ENCODE data around the gene ZNF560.
A peak's percentile ranks its signal among the peaks of the same experiment; 100 is the strongest.
"Not testable (repeated sequence)": the region's sequence is repeated elsewhere in the genome, so short reads cannot be mapped to it uniquely, and the experiment has no call there.

Gene ZNF560

DNA sequence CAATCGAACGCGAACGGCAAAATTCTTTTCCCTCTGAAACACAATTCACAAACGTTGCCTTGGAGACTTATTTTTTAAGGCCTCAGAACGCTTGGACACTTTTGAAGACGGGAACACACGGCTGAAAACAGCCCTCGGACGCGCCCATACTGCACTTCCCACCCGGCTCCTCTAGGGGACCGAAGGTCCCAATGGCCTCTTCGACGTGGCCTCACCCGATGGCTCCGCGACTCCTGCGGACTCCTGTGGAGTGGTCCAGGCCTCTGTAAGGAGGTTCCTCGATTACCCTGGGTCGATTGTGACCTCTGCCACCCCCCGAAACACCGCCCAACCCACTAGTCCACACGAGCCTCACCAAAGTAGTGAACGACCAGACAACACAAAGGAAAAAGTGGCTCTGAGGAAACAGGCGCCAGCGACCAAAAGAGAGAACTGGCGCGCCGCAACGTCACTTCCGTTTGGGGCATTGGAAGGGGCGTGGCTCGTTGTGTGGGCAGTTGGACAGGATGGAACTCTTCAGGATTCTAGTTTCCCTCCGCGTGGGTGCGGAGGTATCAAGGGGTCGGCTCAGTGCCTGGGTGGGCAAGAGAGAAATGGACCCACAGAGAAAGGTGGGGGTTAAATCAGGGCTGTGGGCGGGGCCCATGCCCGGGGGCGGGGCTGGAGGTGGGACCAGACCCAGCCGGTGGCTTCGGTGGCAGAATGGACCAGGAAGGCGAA lies at the start of gene ZNF560:
TSS of gene ZNF560 (minus strand) at position 434 of the 720 bp plus-strand sequence. CDS start 23,303 bp downstream, outside the sequence.
- Histone ChIP-seq H3K4me1 (ENCODE audit: control insufficient read depth in 1 of 2, insufficient read depth in 2 of 2, low read length in 2 of 2) (no peaks in the 10 kb centered on the region), H3K4me3 (ENCODE audit: low read depth in 1 of 2, low read length in 2 of 2) (peak within 1 kb of the TSS in 1 of 2 donors; percentile 49), H3K27me3 (ENCODE audit: low read depth, low read length) (no peaks in the 10 kb centered on the region), H3K36me3 (ENCODE audit: control insufficient read depth in 1 of 2, insufficient read depth in 2 of 2, low read length in 2 of 2) (no peaks in the 10 kb centered on the region), H3K27ac (ENCODE audit: low read length) (no peak within 1 kb of the TSS), H3K9me3 (ENCODE audit: control insufficient read depth in 1 of 2, low read length in 2 of 2) (peaks cover 13 to 48% of the 10 kb centered on the region in 2 donors)

- Histone ChIP-seq H3K4me3 (ENCODE audit: low read depth in 1 of 2, low read length in 2 of 2) (peak overlapping the region in 1 of 2 donors; percentile 19), H3K27ac (ENCODE audit: low read length) (no peak overlapping the region), H3K36me3 (ENCODE audit: control insufficient read depth in 1 of 2, insufficient read depth in 2 of 2, low read length in 2 of 2) (no peaks in the 10 kb centered on the region), H3K9me3 (ENCODE audit: control insufficient read depth in 1 of 2, low read length in 2 of 2) (peaks cover 0 to 18% of the 10 kb centered on the region in 2 donors), H3K27me3 (ENCODE audit: low read depth, low read length) (no peaks in the 10 kb centered on the region), H3K4me1 (ENCODE audit: control insufficient read depth in 1 of 2, insufficient read depth in 2 of 2, low read length in 2 of 2) (no peaks in the 10 kb centered on the region)
These were observed 49.5 kb upstream of the ZNF560 start for GRCh38 chr19:9547870-9548269.

GRCh38 chr19:9541281-9541680 lies 42.9 kb upstream of the ZNF560 start:
- H3K9me3 ChIP-seq (ENCODE audit: control insufficient read depth in 1 of 2, low read length in 2 of 2); H3K4me3 ChIP-seq (ENCODE audit: low read depth in 1 of 2, low read length in 2 of 2); H3K27me3 ChIP-seq (ENCODE audit: low read depth, low read length); H3K36me3 ChIP-seq (ENCODE audit: control insufficient read depth in 1 of 2, insufficient read depth in 2 of 2, low read length in 2 of 2); H3K27ac ChIP-seq (ENCODE audit: low read length): not testable (repeated sequence)
- H3K4me1 ChIP-seq (ENCODE audit: control insufficient read depth in 1 of 2, insufficient read depth in 2 of 2, low read length in 2 of 2) = peaks cover 0 to 14% of the 10 kb centered on the region in 2 donors

- not testable (repeated sequence) for H3K27me3 ChIP-seq (ENCODE audit: low read depth, low read length); H3K27ac ChIP-seq (ENCODE audit: low read length)
- Histone ChIP-seq H3K36me3 (ENCODE audit: control insufficient read depth in 1 of 2, insufficient read depth in 2 of 2, low read length in 2 of 2) (peaks cover 11 to 18% of the 10 kb centered on the region in 2 donors), H3K9me3 (ENCODE audit: control insufficient read depth in 1 of 2, low read length in 2 of 2) (peaks cover under 1 to 16% of the 10 kb centered on the region in 2 donors), H3K4me1 (ENCODE audit: control insufficient read depth in 1 of 2, insufficient read depth in 2 of 2, low read length in 2 of 2) (peaks cover 0 to 14% of the 10 kb centered on the region in 2 donors), H3K4me3 (ENCODE audit: low read depth in 1 of 2, low read length in 2 of 2) (peak overlapping the region in 1 of 2 donors; percentile 25)
These were observed 41.5 kb upstream of the ZNF560 start for GRCh38 chr19:9539921-9540320.

- H3K27ac ChIP-seq (ENCODE audit: low read length) = peak overlapping the region; percentile 89
- H3K9me3 ChIP-seq (ENCODE audit: control insufficient read depth in 1 of 2, low read length in 2 of 2) = peaks cover 4 to 21% of the 10 kb centered on the region in 2 donors
- not testable (repeated sequence) for H3K27me3 ChIP-seq (ENCODE audit: low read depth, low read length)
- peaks cover 14 to 25% of the 10 kb centered on the region in 2 donors for H3K36me3 ChIP-seq (ENCODE audit: control insufficient read depth in 1 of 2, insufficient read depth in 2 of 2, low read length in 2 of 2)
- H3K4me1 ChIP-seq (ENCODE audit: control insufficient read depth in 1 of 2, insufficient read depth in 2 of 2, low read length in 2 of 2) = peaks cover 0 to 14% of the 10 kb centered on the region in 2 donors
- peak overlapping the region; percentile 87 to 95 for H3K4me3 ChIP-seq (ENCODE audit: low read depth in 1 of 2, low read length in 2 of 2)
These were observed 40.8 kb upstream of the ZNF560 start for GRCh38 chr19:9539201-9539600.

GRCh38 chr19:9538183-9539058 lies 40.0 kb upstream of the ZNF560 start, which contains the start of gene ZNF426:
ZNF426 (minus strand) TSS chr19:9538645; CDS start chr19:9536232, 2,413 bp downstream.
- Histone ChIP-seq H3K36me3 (ENCODE audit: control insufficient read depth in 1 of 2, insufficient read depth in 2 of 2, low read length in 2 of 2) (peaks cover 22 to 33% of the 10 kb centered on the region in 2 donors), H3K4me1 (ENCODE audit: control insufficient read depth in 1 of 2, insufficient read depth in 2 of 2, low read length in 2 of 2) (peaks cover 0 to 14% of the 10 kb centered on the region in 2 donors), H3K4me3 (ENCODE audit: low read depth in 1 of 2, low read length in 2 of 2) (peak within 1 kb of the TSS; percentile 87 to 95), H3K27me3 (ENCODE audit: low read depth, low read length) (no peaks in the 10 kb centered on the region), H3K27ac (ENCODE audit: low read length) (peak within 1 kb of the TSS; percentile 89), H3K9me3 (ENCODE audit: control insufficient read depth in 1 of 2, low read length in 2 of 2) (peaks cover 9 to 28% of the 10 kb centered on the region in 2 donors)

DNA sequence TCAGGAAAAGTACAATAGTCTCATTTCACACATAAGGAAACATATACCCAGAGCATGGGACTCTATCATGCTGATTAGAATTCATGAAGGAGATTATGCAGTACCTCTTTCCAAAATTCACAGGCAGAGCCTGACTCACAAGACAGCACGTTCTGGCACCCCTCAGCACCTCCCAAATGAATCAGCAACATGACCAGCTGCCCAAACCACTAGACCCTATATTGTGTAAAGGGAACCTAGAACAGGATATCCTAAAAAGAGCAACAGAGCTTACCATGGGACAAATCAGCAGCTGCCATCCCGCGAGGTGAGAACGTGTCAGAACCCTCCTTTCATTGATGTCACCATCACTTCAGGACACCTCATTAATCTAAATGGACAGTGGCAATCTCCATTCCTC lies 37.5 kb upstream of the ZNF560 start:
- Histone ChIP-seq H3K27me3 (ENCODE audit: low read depth, low read length) (no peaks in the 10 kb centered on the region), H3K4me3 (ENCODE audit: low read depth in 1 of 2, low read length in 2 of 2) (peak overlapping the region in 1 of 2 donors; percentile 57), H3K27ac (ENCODE audit: low read length) (no peak overlapping the region), H3K36me3 (ENCODE audit: control insufficient read depth in 1 of 2, insufficient read depth in 2 of 2, low read length in 2 of 2) (peaks cover 44 to 58% of the 10 kb centered on the region in 2 donors), H3K9me3 (ENCODE audit: control insufficient read depth in 1 of 2, low read length in 2 of 2) (peaks cover 27 to 53% of the 10 kb centered on the region in 2 donors), H3K4me1 (ENCODE audit: control insufficient read depth in 1 of 2, insufficient read depth in 2 of 2, low read length in 2 of 2) (peaks cover 0 to 14% of the 10 kb centered on the region in 2 donors)

- H3K27ac ChIP-seq (ENCODE audit: low read length) = no peak overlapping the region
- peak overlapping the region in 1 of 2 donors; percentile 57 for H3K4me3 ChIP-seq (ENCODE audit: low read depth in 1 of 2, low read length in 2 of 2)
- H3K4me1 ChIP-seq (ENCODE audit: control insufficient read depth in 1 of 2, insufficient read depth in 2 of 2, low read length in 2 of 2) = no peaks in the 10 kb centered on the region
- H3K27me3 ChIP-seq (ENCODE audit: low read depth, low read length) = no peaks in the 10 kb centered on the region
- peaks cover 78 to 98% of the 10 kb centered on the region in 2 donors for H3K36me3 ChIP-seq (ENCODE audit: control insufficient read depth in 1 of 2, insufficient read depth in 2 of 2, low read length in 2 of 2)
- H3K9me3 ChIP-seq (ENCODE audit: control insufficient read depth in 1 of 2, low read length in 2 of 2) = peaks cover 58 to 87% of the 10 kb centered on the region in 2 donors
These were observed 33.5 kb upstream of the ZNF560 start for GRCh38 chr19:9531933-9532332.

DNA sequence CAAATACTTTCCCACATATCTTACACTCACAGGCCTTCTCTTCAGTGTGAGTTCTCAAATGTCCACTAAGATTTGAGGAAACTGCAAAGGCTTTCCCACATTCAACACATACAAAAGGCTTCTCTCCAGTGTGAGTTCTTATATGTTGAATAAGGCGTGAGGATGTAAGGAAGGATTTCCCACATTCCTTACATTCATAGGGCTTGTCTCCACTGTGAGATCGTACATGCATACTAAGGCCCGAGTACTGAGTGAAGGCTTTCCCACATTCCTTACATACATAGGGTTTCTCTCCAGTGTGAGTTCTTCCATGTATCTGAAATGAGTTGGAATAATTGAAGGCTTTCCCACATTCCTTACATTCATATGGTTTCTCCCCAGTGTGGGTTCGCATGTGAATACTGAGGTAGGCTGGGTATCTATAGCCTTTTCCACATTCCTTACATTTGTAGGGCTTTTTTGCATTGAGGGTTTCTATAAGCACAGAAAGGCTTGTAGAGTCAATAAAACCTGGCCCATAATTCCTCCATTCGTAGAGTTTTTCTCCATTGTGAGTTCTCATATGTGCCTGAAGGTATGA lies 30.4 kb upstream of the ZNF560 start:
- H3K36me3 ChIP-seq (ENCODE audit: control insufficient read depth in 1 of 2, insufficient read depth in 2 of 2, low read length in 2 of 2) = peaks cover 69 to 91% of the 10 kb centered on the region in 2 donors

GRCh38 chr19:9523885-9524474 lies 25.6 kb upstream of the ZNF560 start:
- Histone ChIP-seq H3K27ac (ENCODE audit: low read length) (no peak overlapping the region), H3K9me3 (ENCODE audit: control insufficient read depth in 1 of 2, low read length in 2 of 2) (peaks cover 59 to 86% of the 10 kb centered on the region in 2 donors), H3K4me3 (ENCODE audit: low read depth in 1 of 2, low read length in 2 of 2) (peak overlapping the region; percentile 23 to 56), H3K36me3 (ENCODE audit: control insufficient read depth in 1 of 2, insufficient read depth in 2 of 2, low read length in 2 of 2) (peaks cover 28 to 51% of the 10 kb centered on the region in 2 donors), H3K27me3 (ENCODE audit: low read depth, low read length) (no peaks in the 10 kb centered on the region), H3K4me1 (ENCODE audit: control insufficient read depth in 1 of 2, insufficient read depth in 2 of 2, low read length in 2 of 2) (no peaks in the 10 kb centered on the region)

More for the DNA sequence above, 30.4 kb upstream of the ZNF560 start:
- no peaks in the 10 kb centered on the region for H3K27me3 ChIP-seq (ENCODE audit: low read depth, low read length)
- peak overlapping the region; percentile 40 to 57 for H3K4me3 ChIP-seq (ENCODE audit: low read depth in 1 of 2, low read length in 2 of 2)
- H3K9me3 ChIP-seq (ENCODE audit: control insufficient read depth in 1 of 2, low read length in 2 of 2) = peaks cover 71 to 89% of the 10 kb centered on the region in 2 donors
- no peak overlapping the region for H3K27ac ChIP-seq (ENCODE audit: low read length)
- H3K4me1 ChIP-seq (ENCODE audit: control insufficient read depth in 1 of 2, insufficient read depth in 2 of 2, low read length in 2 of 2) = no peaks in the 10 kb centered on the region

Measured in muscle layer of duodenum (tissue), 2 donors.